Calu3 (cell line): ENCODE measurements around the gene NLGN4X. TPM values are rescaled to one million over a fixed set of nuclear protein-coding genes. Genes with fewer than 3 reads are reported as not detected.

Source experiments
- BruUV-seq: library from RNA; stranded (reverse); fragments of 400-500 nt; replicated peaks from 2 replicates; lab custom pipeline; 2021; lab: Mats Ljungman, UMichigan
- CTCF ChIA-PET: fragments of 300-600 bp; sonication (Branson Sonifier 250); formaldehyde crosslinking; loops from one replicate; lab custom pipeline; 2022; ENCODE audit warnings: antibody characterized with exemption; lab: Charles Lee
- DNase-seq: peaks from one replicate; pipeline ENCODE4 v3.0.0; 2022
- H3K27ac Mint-ChIP-seq: one replicate; pipeline ENCODE4 v1.8.0; 2022; ENCODE audit warnings: mixed read lengths; ENCODE audit not compliant: unreplicated experiment
- H3K27me3 Mint-ChIP-seq: one replicate; pipeline ENCODE4 v1.8.0; 2022; ENCODE audit warnings: mixed read lengths; ENCODE audit not compliant: unreplicated experiment
- H3K36me3 Mint-ChIP-seq: one replicate; pipeline ENCODE4 v1.8.0; 2022; ENCODE audit warnings: mild to moderate bottlenecking, moderate library complexity, mixed read lengths; ENCODE audit not compliant: insufficient read depth, unreplicated experiment
- H3K4me1 Mint-ChIP-seq: one replicate; pipeline ENCODE4 v1.8.0; 2022; ENCODE audit warnings: mild to moderate bottlenecking, low read depth, mixed read lengths; ENCODE audit not compliant: unreplicated experiment
- H3K4me3 Mint-ChIP-seq: one replicate; pipeline ENCODE4 v1.8.0; 2022; ENCODE audit warnings: mild to moderate bottlenecking, low read depth, moderate library complexity, mixed read lengths; ENCODE audit not compliant: unreplicated experiment
- H3K9me3 Mint-ChIP-seq: one replicate; pipeline ENCODE4 v1.8.0; 2022; ENCODE audit warnings: low read depth, mixed read lengths; ENCODE audit not compliant: unreplicated experiment
- CTCF ChIP-seq: fragments of 200-600 bp; IDR thresholded peaks from one replicate; pipeline ENCODE4 v1.8.0; 2022; ENCODE audit warnings: antibody characterized with exemption; ENCODE audit not compliant: unreplicated experiment
- intact Hi-C: fragments of 100-400 bp; cut with micrococcal nuclease; formaldehyde crosslinking; loops from one replicate; pipeline ENCODE4 v1.10.0; 2022; ENCODE audit not compliant: unreplicated experiment
- total RNA-seq: library from RNA; stranded (reverse); gene quantifications from 2 replicates; pipeline ENCODE4 v1.2.3, GENCODE V29; 2022

NLGN4X gene
- total RNA-seq, 1 experiment from 2014 or later = not detected

GRCh38 chrX:5867778-5868177 is 360.9 kb downstream of the NLGN4X start:
- no TSS peak for BruUV-seq
- no peak overlapping the region for H3K27ac Mint-ChIP-seq
- peaks cover 12% of the 10 kb centered on the region for H3K9me3 Mint-ChIP-seq
- TF ChIP-seq CTCF = no peak
- H3K4me3 Mint-ChIP-seq = no peak overlapping the region
- CTCF ChIA-PET = no interaction called here
- no peak for DNase-seq
- H3K27me3 Mint-ChIP-seq = no peaks in the 10 kb centered on the region
- intact Hi-C loops = no loop called here
- no peaks in the 10 kb centered on the region for H3K36me3 Mint-ChIP-seq
- no peaks in the 10 kb centered on the region for H3K4me1 Mint-ChIP-seq

GRCh38 chrX:5857232-5857631 is 371.4 kb downstream of the NLGN4X start:
- no peaks in the 10 kb centered on the region for H3K27me3 Mint-ChIP-seq
- H3K9me3 Mint-ChIP-seq = peaks cover 3% of the 10 kb centered on the region
- no peaks in the 10 kb centered on the region for H3K4me1 Mint-ChIP-seq
- no peak overlapping the region for H3K4me3 Mint-ChIP-seq
- TF ChIP-seq CTCF = no peak
- no peaks in the 10 kb centered on the region for H3K36me3 Mint-ChIP-seq
- BruUV-seq = no TSS peak
- intact Hi-C loops = no loop called here
- no peak overlapping the region for H3K27ac Mint-ChIP-seq
- CTCF ChIA-PET = no interaction called here
- DNase-seq = no peak

- H3K4me1 Mint-ChIP-seq = no peaks in the 10 kb centered on the region
- no peaks in the 10 kb centered on the region for H3K27me3 Mint-ChIP-seq
- peaks cover 12% of the 10 kb centered on the region for H3K9me3 Mint-ChIP-seq
- no peak overlapping the region for H3K27ac Mint-ChIP-seq
- CTCF ChIA-PET = no interaction called here
- no peak overlapping the region for H3K4me3 Mint-ChIP-seq
- intact Hi-C loops = no loop called here
- no peak for TF ChIP-seq CTCF
- no peak for DNase-seq
- BruUV-seq = no TSS peak
- H3K36me3 Mint-ChIP-seq = no peaks in the 10 kb centered on the region
Measured at GRCh38 chrX:5852941-5853340, 375.7 kb downstream of the NLGN4X start.

GRCh38 chrX:5842601-5843000 is 386.1 kb downstream of the NLGN4X start:
- H3K27me3 Mint-ChIP-seq = no peaks in the 10 kb centered on the region
- DNase-seq = no peak
- intact Hi-C loops = no loop called here

More at GRCh38 chrX:5842601-5843000, 386.1 kb downstream of the NLGN4X start:
- BruUV-seq = no TSS peak
- CTCF ChIA-PET = no interaction called here
- Mint-ChIP-seq H3K4me1 (no peaks in the 10 kb centered on the region), H3K27ac (no peak overlapping the region), H3K9me3 (peaks cover 8% of the 10 kb centered on the region), H3K36me3 (no peaks in the 10 kb centered on the region), H3K4me3 (no peak overlapping the region)
- no peak for TF ChIP-seq CTCF
